Coronary artery (tissue), 2 donors: ENCODE measurements around the gene RANBP9.

Experiments used
- DNase-seq: peaks from one replicate; pipeline ENCODE4 v3.0.0-alpha.2; 2017; ENCODE audit warnings: low spot score
- H3K27ac ChIP-seq, 2 donors: fragments of 200-600 bp; sonication (generic); one replicate each; pipeline ENCODE4 v1.5.1; 2016 to 2019
- H3K4me3 ChIP-seq: fragments of 200-600 bp; sonication (generic); 2 replicates; pipeline ENCODE4 v1.5.1; 2016; ENCODE audit warnings: mild to moderate bottlenecking, moderate library complexity
- TF ChIP-seq, protein P1 (sequence below): fragments of 200-600 bp; sonication (generic); IDR thresholded peaks from one replicate; pipeline ENCODE4 v1.5.1; 2019; ENCODE audit warnings: antibody characterized with exemption

RANBP9 gene

DNA sequence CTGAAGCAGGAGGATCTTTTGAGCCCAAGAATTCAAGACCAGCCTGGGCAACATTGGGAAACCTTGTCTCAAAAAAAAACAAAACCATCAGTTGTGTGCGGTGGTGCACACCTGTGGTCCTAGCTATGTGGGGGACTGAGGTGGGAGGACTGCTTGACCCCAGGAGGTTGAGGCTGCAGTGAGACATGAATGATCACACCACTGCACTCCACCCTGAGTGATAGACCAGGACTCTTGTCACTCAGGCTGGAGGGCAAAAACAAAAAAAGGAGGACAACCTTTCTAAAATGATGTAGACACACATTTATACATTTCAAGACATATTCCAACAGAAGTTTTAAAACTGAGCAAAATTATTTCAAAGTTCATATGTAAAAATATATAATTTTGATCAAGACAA is 51.4 kb downstream of the RANBP9 start:
- no peak overlapping the region for H3K27ac ChIP-seq
- no peak overlapping the region for H3K4me3 ChIP-seq
- no peak for DNase-seq
- TF ChIP-seq, protein P1, sequence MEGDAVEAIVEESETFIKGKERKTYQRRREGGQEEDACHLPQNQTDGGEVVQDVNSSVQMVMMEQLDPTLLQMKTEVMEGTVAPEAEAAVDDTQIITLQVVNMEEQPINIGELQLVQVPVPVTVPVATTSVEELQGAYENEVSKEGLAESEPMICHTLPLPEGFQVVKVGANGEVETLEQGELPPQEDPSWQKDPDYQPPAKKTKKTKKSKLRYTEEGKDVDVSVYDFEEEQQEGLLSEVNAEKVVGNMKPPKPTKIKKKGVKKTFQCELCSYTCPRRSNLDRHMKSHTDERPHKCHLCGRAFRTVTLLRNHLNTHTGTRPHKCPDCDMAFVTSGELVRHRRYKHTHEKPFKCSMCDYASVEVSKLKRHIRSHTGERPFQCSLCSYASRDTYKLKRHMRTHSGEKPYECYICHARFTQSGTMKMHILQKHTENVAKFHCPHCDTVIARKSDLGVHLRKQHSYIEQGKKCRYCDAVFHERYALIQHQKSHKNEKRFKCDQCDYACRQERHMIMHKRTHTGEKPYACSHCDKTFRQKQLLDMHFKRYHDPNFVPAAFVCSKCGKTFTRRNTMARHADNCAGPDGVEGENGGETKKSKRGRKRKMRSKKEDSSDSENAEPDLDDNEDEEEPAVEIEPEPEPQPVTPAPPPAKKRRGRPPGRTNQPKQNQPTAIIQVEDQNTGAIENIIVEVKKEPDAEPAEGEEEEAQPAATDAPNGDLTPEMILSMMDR = no peak

DNA sequence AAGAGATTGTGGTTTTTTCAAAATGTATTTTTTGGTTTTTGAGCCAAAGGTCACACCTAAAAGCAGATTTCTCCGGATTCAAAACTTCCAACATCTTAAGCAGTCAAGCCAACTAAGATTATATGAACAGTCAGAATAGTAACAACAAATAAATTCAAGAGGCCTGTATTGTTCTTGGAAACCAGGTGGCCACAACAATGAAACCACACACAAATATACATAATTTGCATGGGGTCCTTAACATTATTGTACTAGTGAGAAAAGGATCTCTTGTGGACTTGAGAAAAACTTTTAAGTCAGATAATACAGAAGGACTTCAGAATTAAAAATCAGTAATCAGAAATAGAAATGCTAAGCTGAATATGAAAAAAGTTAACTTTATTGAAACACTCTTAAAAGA is 55.9 kb downstream of the RANBP9 start:
- DNase-seq = no peak
- H3K27ac ChIP-seq = no peak overlapping the region
- TF ChIP-seq, protein P1 = no peak
- no peak overlapping the region for H3K4me3 ChIP-seq

DNA sequence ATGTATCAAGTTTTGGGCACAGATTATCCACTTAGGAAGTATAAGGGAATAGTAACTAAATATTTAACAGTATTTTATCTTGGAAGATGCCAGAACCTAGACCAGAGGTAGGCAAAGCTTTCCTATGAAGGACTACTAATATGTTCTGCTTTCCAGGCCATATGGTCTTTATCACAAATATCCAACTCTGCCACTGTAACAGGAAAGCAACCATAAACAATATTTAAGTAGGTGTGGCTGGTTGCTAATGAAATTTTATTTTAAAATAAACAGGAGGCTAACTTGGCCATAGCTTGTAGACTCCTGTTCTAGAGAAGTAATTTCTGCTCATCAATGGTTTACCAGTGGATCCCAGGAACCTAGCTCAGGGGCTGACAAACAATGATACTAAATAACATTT is 57.1 kb downstream of the RANBP9 start:
- TF ChIP-seq, protein P1 = no peak
- H3K4me3 ChIP-seq = no peak overlapping the region
- no peak overlapping the region for H3K27ac ChIP-seq
- DNase-seq = no peak

DNA sequence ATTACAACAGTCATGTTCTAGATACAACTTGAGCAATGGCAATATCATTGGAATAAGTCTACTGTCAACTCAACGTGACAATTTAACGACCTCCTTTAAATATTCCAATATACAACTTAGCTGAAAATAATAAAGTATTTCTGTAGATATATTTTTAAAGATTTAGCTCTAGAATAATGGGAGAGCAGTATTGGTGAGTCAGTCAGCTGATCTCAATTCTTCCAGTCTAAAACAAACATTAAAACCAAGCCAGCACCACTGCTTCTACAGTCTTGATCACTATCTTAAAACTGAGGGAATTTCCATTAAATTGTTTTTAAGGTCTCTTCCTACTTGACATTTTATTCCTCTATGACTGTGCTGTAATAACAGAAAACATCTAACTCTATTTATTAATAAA is 58.3 kb downstream of the RANBP9 start:
- H3K4me3 ChIP-seq = no peak overlapping the region
- no peak overlapping the region for H3K27ac ChIP-seq
- no peak for DNase-seq
- TF ChIP-seq, protein P1 = no peak

GRCh38 chr6:13649393-13649792 is 62.2 kb downstream of the RANBP9 start:
- DNase-seq = no peak
- H3K4me3 ChIP-seq = no peak overlapping the region
- TF ChIP-seq, protein P1 = no peak
- H3K27ac ChIP-seq = no peak overlapping the region

DNA sequence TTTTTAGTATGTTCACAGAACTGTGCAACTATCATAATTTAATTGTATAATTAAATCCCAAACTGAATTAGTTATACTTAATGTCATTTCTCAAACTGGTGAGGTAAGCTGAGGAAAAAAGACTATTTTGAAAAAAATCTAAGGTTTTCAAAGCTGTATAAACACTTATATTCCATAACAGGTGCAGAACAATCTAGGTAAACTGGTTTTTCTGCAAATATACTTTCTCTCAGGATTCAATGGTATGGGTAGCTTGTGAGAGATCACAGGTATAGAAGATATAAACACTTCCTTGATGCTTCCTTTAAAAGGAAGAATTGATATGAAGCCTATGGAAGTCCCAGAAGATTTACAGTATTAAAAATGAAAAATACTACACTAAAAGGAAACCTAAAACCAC is 62.8 kb downstream of the RANBP9 start:
- no peak for DNase-seq
- no peak overlapping the region for H3K4me3 ChIP-seq
- TF ChIP-seq, protein P1 = no peak
- no peak overlapping the region for H3K27ac ChIP-seq

GRCh38 chr6:13643125-13643524 is 68.5 kb downstream of the RANBP9 start:
- TF ChIP-seq, protein P1 = no peak
- Histone ChIP-seq H3K27ac (no peak overlapping the region), H3K4me3 (no peak overlapping the region)
- DNase-seq = no peak
